ENCODE measurements around the gene LARGE1.
"Not testable (repeated sequence)": the region's sequence is repeated elsewhere in the genome, so short reads cannot be mapped to it uniquely, and the experiment has no call there.

Gene LARGE1

GRCh38 chr22:33381531-33382406 lies 538.5 kb downstream of the LARGE1 start:
- no peak for DNase-seq (ENCODE audit: low read depth in 2 of 3, low spot score in 2 of 3)

GRCh38 chr22:33380789-33381530 lies 539.3 kb downstream of the LARGE1 start:
- no peak for DNase-seq (ENCODE audit: low read depth in 2 of 3, low spot score in 2 of 3)

- DNase-seq (ENCODE audit: low read depth in 2 of 3, low spot score in 2 of 3), result no peak
Observed at GRCh38 chr22:33379836-33380235, 540.4 kb downstream of the LARGE1 start.

GRCh38 chr22:33372875-33373274 lies 547.4 kb downstream of the LARGE1 start:
- DNase-seq (ENCODE audit: low read depth in 2 of 3, low spot score in 2 of 3), result no peak

- not testable (repeated sequence) for DNase-seq (ENCODE audit: low read depth in 2 of 3, low spot score in 2 of 3)
Observed at GRCh38 chr22:33363256-33363655, 557.0 kb downstream of the LARGE1 start.

- no peak for DNase-seq (ENCODE audit: low read depth in 2 of 3, low spot score in 2 of 3)
Observed at GRCh38 chr22:33362702-33363101, 557.6 kb downstream of the LARGE1 start.

GRCh38 chr22:33361581-33361980 lies 558.7 kb downstream of the LARGE1 start:
- DNase-seq (ENCODE audit: low read depth in 2 of 3, low spot score in 2 of 3), result no peak

GRCh38 chr22:33357981-33358399 lies 562.3 kb downstream of the LARGE1 start:
- DNase-seq (ENCODE audit: low read depth in 2 of 3, low spot score in 2 of 3), result no peak

GRCh38 chr22:33354928-33355327 lies 565.3 kb downstream of the LARGE1 start:
- no peak for DNase-seq (ENCODE audit: low read depth in 2 of 3, low spot score in 2 of 3)

- DNase-seq (ENCODE audit: low read depth in 2 of 3, low spot score in 2 of 3), result no peak
Observed at GRCh38 chr22:33353502-33353901, 566.8 kb downstream of the LARGE1 start.

- no peak for DNase-seq (ENCODE audit: low read depth in 2 of 3, low spot score in 2 of 3)
Observed at GRCh38 chr22:33352768-33353167, 567.5 kb downstream of the LARGE1 start.

GRCh38 chr22:33350961-33351360 lies 569.3 kb downstream of the LARGE1 start:
- no peak for DNase-seq (ENCODE audit: low read depth in 2 of 3, low spot score in 2 of 3)

- no peak for DNase-seq (ENCODE audit: low read depth in 2 of 3, low spot score in 2 of 3)
Observed at GRCh38 chr22:33350491-33350890, 569.8 kb downstream of the LARGE1 start.

GRCh38 chr22:33347002-33347401 lies 573.3 kb downstream of the LARGE1 start:
- no peak for DNase-seq (ENCODE audit: low read depth in 2 of 3, low spot score in 2 of 3)

GRCh38 chr22:33341611-33342010 lies 578.7 kb downstream of the LARGE1 start:
- no peak for DNase-seq (ENCODE audit: low read depth in 2 of 3, low spot score in 2 of 3)

GRCh38 chr22:33337524-33337923 lies 582.8 kb downstream of the LARGE1 start:
- no peak for DNase-seq (ENCODE audit: low read depth in 2 of 3, low spot score in 2 of 3)

- DNase-seq (ENCODE audit: low read depth in 2 of 3, low spot score in 2 of 3), result no peak
Observed at GRCh38 chr22:33335611-33336279, 584.5 kb downstream of the LARGE1 start.

- no peak for DNase-seq (ENCODE audit: low read depth in 2 of 3, low spot score in 2 of 3)
Observed at GRCh38 chr22:33332538-33332937, 587.7 kb downstream of the LARGE1 start.

GRCh38 chr22:33331017-33331416 lies 589.3 kb downstream of the LARGE1 start:
- no peak for DNase-seq (ENCODE audit: low read depth in 2 of 3, low spot score in 2 of 3)

GRCh38 chr22:33330534-33330933 lies 589.7 kb downstream of the LARGE1 start:
- no peak for DNase-seq (ENCODE audit: low read depth in 2 of 3, low spot score in 2 of 3)

GRCh38 chr22:33329398-33329797 lies 590.9 kb downstream of the LARGE1 start:
- no peak for DNase-seq (ENCODE audit: low read depth in 2 of 3, low spot score in 2 of 3)

Data from activated CD8-positive, alpha-beta memory T cell treated with anti-CD3 and anti-CD28 coated beads for 48 hours (primary cell).